ENCODE results near the gene COPRS.
A peak's percentile ranks its signal among the peaks of the same experiment; 100 is the strongest.

COPRS gene

GRCh38 chr17:31856750-31857149 lies 2.3 kb downstream of the COPRS start:
- Histone ChIP-seq H3K9ac (no peak overlapping the region), H3K4me3 (ENCODE audit: low read depth, low read length) (no peak overlapping the region), H3K79me2 (no peaks in the 10 kb centered on the region)

GRCh38 chr17:31854672-31855071 lies 4.4 kb downstream of the COPRS start:
- Histone ChIP-seq H2AFZ (no peak overlapping the region), H3K9ac (no peak overlapping the region), H3K27me3 (ENCODE audit: control insufficient read depth, insufficient read depth, low read length) (no peaks in the 10 kb centered on the region), H3K79me2 (no peaks in the 10 kb centered on the region), H3K4me3 (ENCODE audit: low read depth, low read length) (no peak overlapping the region), H3K27ac (no peak overlapping the region), H3K36me3 (ENCODE audit: control insufficient read depth, insufficient read depth, low read length) (no peaks in the 10 kb centered on the region), H3K4me2 (ENCODE audit: low read length) (no peak overlapping the region), H3K4me1 (peaks cover 5% of the 10 kb centered on the region), H3K9me3 (ENCODE audit: control insufficient read depth, low read length) (no peaks in the 10 kb centered on the region)
- no peak for TF ChIP-seq CTCF (IDR thresholded peaks at IDR 0.05)

More at GRCh38 chr17:31856750-31857149, 2.3 kb downstream of the COPRS start:
- Histone ChIP-seq H3K9me3 (ENCODE audit: control insufficient read depth, low read length) (no peaks in the 10 kb centered on the region), H3K27ac (no peak overlapping the region), H2AFZ (no peak overlapping the region), H3K27me3 (ENCODE audit: control insufficient read depth, insufficient read depth, low read length) (no peaks in the 10 kb centered on the region), H3K36me3 (ENCODE audit: control insufficient read depth, insufficient read depth, low read length) (no peaks in the 10 kb centered on the region), H3K4me2 (ENCODE audit: low read length) (no peak overlapping the region), H3K4me1 (peaks cover 5% of the 10 kb centered on the region)
- TF ChIP-seq CTCF (IDR thresholded peaks at IDR 0.05), result no peak

GRCh38 chr17:31853911-31854470 lies 5.1 kb downstream of the COPRS start:
- H3K36me3 ChIP-seq (ENCODE audit: control insufficient read depth, insufficient read depth, low read length), result no peaks in the 10 kb centered on the region
- no peak overlapping the region for H3K27ac ChIP-seq
- no peak for TF ChIP-seq CTCF (IDR thresholded peaks at IDR 0.05)
- H3K4me3 ChIP-seq (ENCODE audit: low read depth, low read length), result no peak overlapping the region
- no peak overlapping the region for H2AFZ ChIP-seq
- H3K27me3 ChIP-seq (ENCODE audit: control insufficient read depth, insufficient read depth, low read length), result no peaks in the 10 kb centered on the region
- no peaks in the 10 kb centered on the region for H3K79me2 ChIP-seq
- no peaks in the 10 kb centered on the region for H3K9me3 ChIP-seq (ENCODE audit: control insufficient read depth, low read length)
- peaks cover 5% of the 10 kb centered on the region for H3K4me1 ChIP-seq
- H3K9ac ChIP-seq, result no peak overlapping the region
- H3K4me2 ChIP-seq (ENCODE audit: low read length), result no peak overlapping the region

- no peaks in the 10 kb centered on the region for H3K27me3 ChIP-seq (ENCODE audit: control insufficient read depth, insufficient read depth, low read length)
- H3K27ac ChIP-seq, result no peak overlapping the region
- no peaks in the 10 kb centered on the region for H3K9me3 ChIP-seq (ENCODE audit: control insufficient read depth, low read length)
- H3K79me2 ChIP-seq, result no peaks in the 10 kb centered on the region
- H3K4me3 ChIP-seq (ENCODE audit: low read depth, low read length), result no peak overlapping the region
- no peak overlapping the region for H3K4me2 ChIP-seq (ENCODE audit: low read length)
- H3K4me1 ChIP-seq, result peaks cover 2% of the 10 kb centered on the region
- H2AFZ ChIP-seq, result no peak overlapping the region
- H3K36me3 ChIP-seq (ENCODE audit: control insufficient read depth, insufficient read depth, low read length), result no peaks in the 10 kb centered on the region
- H3K9ac ChIP-seq, result no peak overlapping the region
- no peak for TF ChIP-seq CTCF (IDR thresholded peaks at IDR 0.05)
These were observed 13.8 kb downstream of the COPRS start for GRCh38 chr17:31845291-31845690.

GRCh38 chr17:31843070-31843745 lies 15.8 kb downstream of the COPRS start:
- no peaks in the 10 kb centered on the region for H3K79me2 ChIP-seq
- H3K4me2 ChIP-seq (ENCODE audit: low read length), result no peak overlapping the region
- H3K9ac ChIP-seq, result no peak overlapping the region
- peaks cover 2% of the 10 kb centered on the region for H3K4me1 ChIP-seq
- no peaks in the 10 kb centered on the region for H3K27me3 ChIP-seq (ENCODE audit: control insufficient read depth, insufficient read depth, low read length)
- H3K36me3 ChIP-seq (ENCODE audit: control insufficient read depth, insufficient read depth, low read length), result no peaks in the 10 kb centered on the region
- no peak overlapping the region for H3K27ac ChIP-seq
- H3K9me3 ChIP-seq (ENCODE audit: control insufficient read depth, low read length), result no peaks in the 10 kb centered on the region
- peak overlapping the region; percentile 23 for H2AFZ ChIP-seq
- no peak for TF ChIP-seq CTCF (IDR thresholded peaks at IDR 0.05)
- no peak overlapping the region for H3K4me3 ChIP-seq (ENCODE audit: low read depth, low read length)

All from parathyroid adenoma (tissue), 2 donors.